HepG2 (cell line): Measurements from ENCODE around the gene DNAJC7. TPM values are rescaled to one million over a fixed set of nuclear protein-coding genes. Genes with fewer than 3 reads are reported as not detected.

Experiments used
- ATF2 ChIP-seq: sonication (generic); formaldehyde crosslinking; IDR thresholded peaks from 2 replicates; pipeline ENCODE4 v1.4.0; 2020; ENCODE audit warnings: missing genetic modification reagents
- CENPT ChIP-seq: sonication (generic); formaldehyde crosslinking; IDR thresholded peaks from 2 replicates; pipeline ENCODE4 v1.8.0; 2022; ENCODE audit warnings: low read depth, mild to moderate bottlenecking, moderate library complexity, missing genetic modification reagents
- FOXM1 ChIP-seq: sonication (generic); formaldehyde crosslinking; IDR thresholded peaks from 2 replicates; pipeline ENCODE4 v1.5.0; 2020; ENCODE audit warnings: missing genetic modification reagents
- GABPB1 ChIP-seq: IDR thresholded peaks from 2 replicates; pipeline ENCODE4 v1.6.1; 2016; ENCODE audit warnings: mild to moderate bottlenecking, missing genetic modification reagents, moderate library complexity, missing compliant biosample characterization
- GTF3A ChIP-seq: sonication (generic); formaldehyde crosslinking; conservative IDR thresholded peaks from 2 replicates; pipeline ENCODE4 v1.4.0; 2020; ENCODE audit warnings: mild to moderate bottlenecking, missing genetic modification reagents
- HCFC1 ChIP-seq: fragments of 150-350 bp; IDR thresholded peaks from 2 replicates; pipeline ENCODE4 v1.6.1; 2014; ENCODE audit warnings: low read depth, low read length
- LCORL ChIP-seq, 2 experiments: fragments of 450-650 bp in 1 of 2; sonication (generic) in 1 of 2; formaldehyde crosslinking in 1 of 2; IDR thresholded peaks; 2 replicates each; pipeline versions ENCODE4 v1.5.0 to v1.6.1; 2017 to 2020; ENCODE audit warnings: antibody characterized with exemption in 1 of 2, missing genetic modification reagents in 1 of 2
- MIER2 ChIP-seq: IDR thresholded peaks from 2 replicates; pipeline ENCODE4 v1.6.1; 2016; ENCODE audit warnings: missing biosample characterization, missing genetic modification reagents
- NFIC ChIP-seq: IDR thresholded peaks from 2 replicates; pipeline ENCODE4 v1.6.1; 2012; ENCODE audit warnings: mild to moderate bottlenecking, low read length, inconsistent platforms
- NFKB2 ChIP-seq: sonication (generic); formaldehyde crosslinking; IDR thresholded peaks from 2 replicates; pipeline ENCODE4 v1.4.0; 2020; ENCODE audit warnings: missing genetic modification reagents, borderline replicate concordance
- POGZ ChIP-seq: sonication (generic); formaldehyde crosslinking; IDR thresholded peaks from 2 replicates; pipeline ENCODE4 v1.4.0; 2020; ENCODE audit warnings: mild to moderate bottlenecking, missing genetic modification reagents
- TBX2 ChIP-seq: sonication (generic); formaldehyde crosslinking; IDR thresholded peaks from 2 replicates; pipeline ENCODE4 v1.5.0; 2020; ENCODE audit warnings: missing genetic modification reagents, mild to moderate bottlenecking, borderline replicate concordance
- ZBTB2 ChIP-seq: sonication (generic); formaldehyde crosslinking; IDR thresholded peaks from 2 replicates; pipeline ENCODE4 v1.8.0; 2022; ENCODE audit warnings: low read depth, missing genetic modification reagents
- ZEB1 ChIP-seq: IDR thresholded peaks from 2 replicates; pipeline ENCODE4 v1.6.1; 2012; ENCODE audit warnings: mild to moderate bottlenecking, low read depth, inconsistent platforms; ENCODE audit not compliant: insufficient replicate concordance
- ZKSCAN8 ChIP-seq: IDR thresholded peaks from 2 replicates; pipeline ENCODE4 v1.6.1; 2016; ENCODE audit warnings: borderline replicate concordance, missing genetic modification reagents, missing compliant biosample characterization
- ZNF382 ChIP-seq: sonication (generic); formaldehyde crosslinking; IDR thresholded peaks from 2 replicates; pipeline ENCODE4 v1.5.0; 2020; ENCODE audit warnings: missing genetic modification reagents, mild to moderate bottlenecking, borderline replicate concordance
- polyA plus RNA-seq, 8 experiments: library from polyadenylated mRNA; depleted of rRNA in 3 of 8; stranded (reverse) in 7 of 8; unstranded in 1 of 8; fragments of >200 nt; fragmentation: Illumina TruSeq in 4 of 8; extraction: Trizol in 4 of 8; gene quantifications; 2 replicates each; pipeline versions ENCODE4 v1.2.1 to v1.2.3, GENCODE V29; 2011 to 2016; ENCODE audit warnings: low read depth in 4 of 8, missing spikeins in 1 of 8, mixed read lengths in 1 of 8; ENCODE audit not compliant: insufficient read depth in 1 of 8
- total RNA-seq, 5 experiments: library from RNA; depleted of rRNA; stranded (reverse); fragments of >200 nt; fragmentation: Illumina TruSeq; extraction: Trizol; gene quantifications; 2 replicates each; pipeline ENCODE4 v1.2.3, GENCODE V29; 2016; ENCODE audit warnings: low read depth in 1 of 5
- TF ChIP-seq, protein P1 (sequence below): sonication (generic); formaldehyde crosslinking; IDR thresholded peaks from 2 replicates; pipeline ENCODE4 v1.8.0; 2022; ENCODE audit warnings: missing genetic modification reagents, low read depth, mild to moderate bottlenecking, borderline replicate concordance
- TF ChIP-seq, protein P2 (sequence below): sonication (generic); formaldehyde crosslinking; IDR thresholded peaks from 2 replicates; pipeline ENCODE4 v1.8.1; 2023; ENCODE audit warnings: mild to moderate bottlenecking, inconsistent platforms, moderate library complexity, missing genetic modification reagents, borderline replicate concordance
- TF ChIP-seq, protein P3 (sequence below): fragments of 450-650 bp; IDR thresholded peaks from 2 replicates; pipeline ENCODE4 v1.6.1; 2017
- TF ChIP-seq, protein P4 (sequence below): sonication (generic); formaldehyde crosslinking; IDR thresholded peaks from 2 replicates; pipeline ENCODE4 v1.4.0; 2020; ENCODE audit warnings: missing genetic modification reagents

Gene DNAJC7
- total and polyA plus RNA-seq, 2 of the 13 experiments (the other 11 are each of a cell fraction or from before 2014, with no cell fraction given) = 47.7 to 132 TPM

DNA sequence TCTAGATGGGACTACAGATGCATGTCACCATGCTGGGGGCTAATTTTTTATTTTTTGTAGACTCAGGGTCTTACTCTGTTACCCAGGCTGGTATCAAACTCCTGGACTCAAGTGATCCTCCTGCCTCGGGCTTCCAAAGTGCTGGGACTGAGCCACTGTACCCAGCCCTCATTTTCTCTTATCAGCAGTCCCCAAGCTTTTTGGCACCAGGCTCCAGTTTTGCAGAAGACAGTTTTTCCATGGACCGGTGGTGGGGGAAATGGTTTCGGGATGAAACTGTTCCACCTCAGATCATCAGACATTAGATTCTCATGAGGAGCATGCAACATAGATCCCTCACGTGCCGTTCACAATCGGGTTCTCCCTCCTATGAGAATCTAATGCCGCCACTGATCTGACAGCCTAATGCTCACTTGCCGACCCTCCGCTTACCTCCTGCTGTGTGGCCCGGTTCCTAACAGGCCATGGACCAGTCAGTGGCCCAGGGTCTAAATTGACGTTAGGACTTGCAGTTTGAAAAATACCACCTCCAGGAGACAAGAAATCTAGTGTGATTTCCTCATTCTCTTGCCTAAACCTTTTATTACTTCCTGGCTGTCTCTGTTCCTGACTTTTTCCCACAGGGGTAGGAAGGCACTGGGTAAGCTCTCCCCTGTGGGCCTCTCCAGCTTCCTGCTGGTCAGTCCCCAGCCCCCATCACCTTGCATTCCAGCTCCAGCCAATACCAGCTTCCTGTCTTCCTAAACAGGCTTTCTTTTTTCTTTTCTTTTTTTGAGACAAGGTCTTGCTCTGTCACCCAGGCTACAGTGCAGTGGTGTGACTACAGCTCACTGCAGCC, 60.0 kb downstream of the DNAJC7 start (continued):
- TF ChIP-seq NFIC = no peak
- no peak for TF ChIP-seq ZNF382 (CRISPR knock-in tag)
- no peak for TF ChIP-seq NFKB2 (CRISPR knock-in tag)
- TF ChIP-seq TBX2 (CRISPR knock-in tag) = peak; percentile 30; the same call in 1 of the 2 replicates
- TF ChIP-seq CENPT = no peak
- peak; percentile 37; the same call in 1 of the 2 replicates for TF ChIP-seq ZKSCAN8 (CRISPR knock-in tag)
- TF ChIP-seq HCFC1 = no peak
- TF ChIP-seq ZBTB2 = no peak
- no peak for TF ChIP-seq FOXM1
- TF ChIP-seq GABPB1 (CRISPR knock-in tag) = peak; percentile 52
- TF ChIP-seq MIER2 = no peak; the same call in 1 of the 2 replicates
- TF ChIP-seq, protein P1, sequence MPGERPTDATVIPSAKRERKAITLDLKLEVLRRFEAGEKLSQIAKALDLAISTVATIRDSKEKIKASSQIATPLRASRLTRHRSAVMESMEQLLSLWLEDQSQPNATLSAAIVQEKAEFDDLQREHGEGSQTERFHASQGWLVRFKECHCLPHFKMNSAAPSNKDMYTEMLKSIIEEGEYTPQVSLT (CRISPR knock-in tag) = no peak
- TF ChIP-seq, protein P2, sequence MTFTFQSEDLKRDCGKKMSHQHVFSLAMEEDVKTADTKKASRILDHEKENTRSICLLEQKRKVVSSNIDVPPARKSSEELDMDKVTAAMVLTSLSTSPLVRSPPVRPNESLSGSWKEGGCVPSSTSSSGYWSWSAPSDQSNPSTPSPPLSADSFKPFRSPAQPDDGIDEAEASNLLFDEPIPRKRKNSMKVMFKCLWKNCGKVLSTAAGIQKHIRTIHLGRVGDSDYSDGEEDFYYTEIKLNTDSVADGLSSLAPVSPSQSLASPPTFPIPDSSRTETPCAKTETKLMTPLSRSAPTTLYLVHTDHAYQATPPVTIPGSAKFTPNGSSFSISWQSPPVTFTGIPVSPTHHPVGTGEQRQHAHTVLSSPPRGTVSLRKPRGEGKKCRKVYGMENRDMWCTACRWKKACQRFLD (CRISPR knock-in tag) = peak; percentile 33; the same call in 1 of the 2 replicates
- no peak for TF ChIP-seq LCORL (IDR thresholded peaks at IDR 0.05)
- no peak for TF ChIP-seq LCORL (CRISPR knock-in tag; IDR thresholded peaks at IDR 0.05)
- no peak for TF ChIP-seq ZEB1
- TF ChIP-seq, protein P3, sequence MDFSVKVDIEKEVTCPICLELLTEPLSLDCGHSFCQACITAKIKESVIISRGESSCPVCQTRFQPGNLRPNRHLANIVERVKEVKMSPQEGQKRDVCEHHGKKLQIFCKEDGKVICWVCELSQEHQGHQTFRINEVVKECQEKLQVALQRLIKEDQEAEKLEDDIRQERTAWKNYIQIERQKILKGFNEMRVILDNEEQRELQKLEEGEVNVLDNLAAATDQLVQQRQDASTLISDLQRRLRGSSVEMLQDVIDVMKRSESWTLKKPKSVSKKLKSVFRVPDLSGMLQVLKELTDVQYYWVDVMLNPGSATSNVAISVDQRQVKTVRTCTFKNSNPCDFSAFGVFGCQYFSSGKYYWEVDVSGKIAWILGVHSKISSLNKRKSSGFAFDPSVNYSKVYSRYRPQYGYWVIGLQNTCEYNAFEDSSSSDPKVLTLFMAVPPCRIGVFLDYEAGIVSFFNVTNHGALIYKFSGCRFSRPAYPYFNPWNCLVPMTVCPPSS = no peak
- TF ChIP-seq, protein P4, sequence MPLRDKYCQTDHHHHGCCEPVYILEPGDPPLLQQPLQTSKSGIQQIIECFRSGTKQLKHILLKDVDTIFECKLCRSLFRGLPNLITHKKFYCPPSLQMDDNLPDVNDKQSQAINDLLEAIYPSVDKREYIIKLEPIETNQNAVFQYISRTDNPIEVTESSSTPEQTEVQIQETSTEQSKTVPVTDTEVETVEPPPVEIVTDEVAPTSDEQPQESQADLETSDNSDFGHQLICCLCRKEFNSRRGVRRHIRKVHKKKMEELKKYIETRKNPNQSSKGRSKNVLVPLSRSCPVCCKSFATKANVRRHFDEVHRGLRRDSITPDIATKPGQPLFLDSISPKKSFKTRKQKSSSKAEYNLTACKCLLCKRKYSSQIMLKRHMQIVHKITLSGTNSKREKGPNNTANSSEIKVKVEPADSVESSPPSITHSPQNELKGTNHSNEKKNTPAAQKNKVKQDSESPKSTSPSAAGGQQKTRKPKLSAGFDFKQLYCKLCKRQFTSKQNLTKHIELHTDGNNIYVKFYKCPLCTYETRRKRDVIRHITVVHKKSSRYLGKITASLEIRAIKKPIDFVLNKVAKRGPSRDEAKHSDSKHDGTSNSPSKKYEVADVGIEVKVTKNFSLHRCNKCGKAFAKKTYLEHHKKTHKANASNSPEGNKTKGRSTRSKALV (CRISPR knock-in tag) = 0 out of 2 replicates have a peak, but pooled peaks have one; percentile 28
- peak; percentile 32; the same call in 1 of the 2 replicates for TF ChIP-seq POGZ (CRISPR knock-in tag)
- no peak for TF ChIP-seq GTF3A (CRISPR knock-in tag)
- peak; percentile 31; the same call in 1 of the 2 replicates for TF ChIP-seq ATF2
